ENCODE measurements around the gene PRKD2. TPM values are rescaled to one million over a fixed set of nuclear protein-coding genes. Genes with fewer than 3 reads are reported as not detected.
A peak's percentile ranks its signal among the peaks of the same experiment; 100 is the strongest.

The PRKD2 gene
- total RNA-seq, 1 experiment from 2014 or later, result 100 TPM

- TF ChIP-seq USF1 (CRISPR knock-in tag; IDR thresholded peaks at IDR 0.05) (peak; percentile 89), ELF4 (CRISPR knock-in tag; IDR thresholded peaks at IDR 0.05; ENCODE audit: low read depth) (no peak), NFYB (CRISPR knock-in tag; conservative IDR thresholded peaks at IDR 0.05; ENCODE audit: low read depth) (peak; percentile 66), GRHL2 (CRISPR knock-in tag; IDR thresholded peaks at IDR 0.05; ENCODE audit: insufficient replicate concordance, severe bottlenecking) (no peak), NR2C2 (CRISPR knock-in tag; IDR thresholded peaks at IDR 0.05) (no peak), ZNF121 (CRISPR knock-in tag; IDR thresholded peaks at IDR 0.05) (no peak), ZNF512 (CRISPR knock-in tag; IDR thresholded peaks at IDR 0.05; ENCODE audit: borderline replicate concordance) (no peak), MAX (CRISPR knock-in tag; IDR thresholded peaks at IDR 0.05) (peak; percentile 77), ATF6 (CRISPR knock-in tag; IDR thresholded peaks at IDR 0.05) (no peak), PRDM15 (CRISPR knock-in tag; IDR thresholded peaks at IDR 0.05) (no peak), USF2 (CRISPR knock-in tag; IDR thresholded peaks at IDR 0.05) (peak; percentile 90), PRRX2 (CRISPR knock-in tag; IDR thresholded peaks at IDR 0.05) (no peak), OVOL2 (CRISPR knock-in tag; IDR thresholded peaks at IDR 0.05; ENCODE audit: borderline replicate concordance) (no peak), NFATC4 (CRISPR knock-in tag; IDR thresholded peaks at IDR 0.05) (no peak), SOX15 (CRISPR knock-in tag; IDR thresholded peaks at IDR 0.05) (no peak), CBFB (CRISPR knock-in tag; IDR thresholded peaks at IDR 0.05; ENCODE audit: low read depth) (no peak), SP1 (CRISPR knock-in tag; conservative IDR thresholded peaks at IDR 0.05) (peak; percentile 95)
- TF ChIP-seq, protein P1, sequence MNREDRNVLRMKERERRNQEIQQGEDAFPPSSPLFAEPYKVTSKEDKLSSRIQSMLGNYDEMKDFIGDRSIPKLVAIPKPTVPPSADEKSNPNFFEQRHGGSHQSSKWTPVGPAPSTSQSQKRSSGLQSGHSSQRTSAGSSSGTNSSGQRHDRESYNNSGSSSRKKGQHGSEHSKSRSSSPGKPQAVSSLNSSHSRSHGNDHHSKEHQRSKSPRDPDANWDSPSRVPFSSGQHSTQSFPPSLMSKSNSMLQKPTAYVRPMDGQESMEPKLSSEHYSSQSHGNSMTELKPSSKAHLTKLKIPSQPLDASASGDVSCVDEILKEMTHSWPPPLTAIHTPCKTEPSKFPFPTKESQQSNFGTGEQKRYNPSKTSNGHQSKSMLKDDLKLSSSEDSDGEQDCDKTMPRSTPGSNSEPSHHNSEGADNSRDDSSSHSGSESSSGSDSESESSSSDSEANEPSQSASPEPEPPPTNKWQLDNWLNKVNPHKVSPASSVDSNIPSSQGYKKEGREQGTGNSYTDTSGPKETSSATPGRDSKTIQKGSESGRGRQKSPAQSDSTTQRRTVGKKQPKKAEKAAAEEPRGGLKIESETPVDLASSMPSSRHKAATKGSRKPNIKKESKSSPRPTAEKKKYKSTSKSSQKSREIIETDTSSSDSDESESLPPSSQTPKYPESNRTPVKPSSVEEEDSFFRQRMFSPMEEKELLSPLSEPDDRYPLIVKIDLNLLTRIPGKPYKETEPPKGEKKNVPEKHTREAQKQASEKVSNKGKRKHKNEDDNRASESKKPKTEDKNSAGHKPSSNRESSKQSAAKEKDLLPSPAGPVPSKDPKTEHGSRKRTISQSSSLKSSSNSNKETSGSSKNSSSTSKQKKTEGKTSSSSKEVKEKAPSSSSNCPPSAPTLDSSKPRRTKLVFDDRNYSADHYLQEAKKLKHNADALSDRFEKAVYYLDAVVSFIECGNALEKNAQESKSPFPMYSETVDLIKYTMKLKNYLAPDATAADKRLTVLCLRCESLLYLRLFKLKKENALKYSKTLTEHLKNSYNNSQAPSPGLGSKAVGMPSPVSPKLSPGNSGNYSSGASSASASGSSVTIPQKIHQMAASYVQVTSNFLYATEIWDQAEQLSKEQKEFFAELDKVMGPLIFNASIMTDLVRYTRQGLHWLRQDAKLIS (CRISPR knock-in tag; IDR thresholded peaks at IDR 0.05; ENCODE audit: borderline replicate concordance), result no peak
- TF ChIP-seq, protein P2, sequence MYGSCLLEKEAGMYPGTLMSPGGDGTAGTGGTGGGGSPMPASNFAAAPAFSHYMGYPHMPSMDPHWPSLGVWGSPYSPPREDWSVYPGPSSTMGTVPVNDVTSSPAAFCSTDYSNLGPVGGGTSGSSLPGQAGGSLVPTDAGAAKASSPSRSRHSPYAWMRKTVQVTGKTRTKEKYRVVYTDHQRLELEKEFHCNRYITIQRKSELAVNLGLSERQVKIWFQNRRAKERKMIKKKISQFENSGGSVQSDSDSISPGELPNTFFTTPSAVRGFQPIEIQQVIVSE (CRISPR knock-in tag; IDR thresholded peaks at IDR 0.05; ENCODE audit: borderline replicate concordance), result no peak
- TF ChIP-seq, protein P3, sequence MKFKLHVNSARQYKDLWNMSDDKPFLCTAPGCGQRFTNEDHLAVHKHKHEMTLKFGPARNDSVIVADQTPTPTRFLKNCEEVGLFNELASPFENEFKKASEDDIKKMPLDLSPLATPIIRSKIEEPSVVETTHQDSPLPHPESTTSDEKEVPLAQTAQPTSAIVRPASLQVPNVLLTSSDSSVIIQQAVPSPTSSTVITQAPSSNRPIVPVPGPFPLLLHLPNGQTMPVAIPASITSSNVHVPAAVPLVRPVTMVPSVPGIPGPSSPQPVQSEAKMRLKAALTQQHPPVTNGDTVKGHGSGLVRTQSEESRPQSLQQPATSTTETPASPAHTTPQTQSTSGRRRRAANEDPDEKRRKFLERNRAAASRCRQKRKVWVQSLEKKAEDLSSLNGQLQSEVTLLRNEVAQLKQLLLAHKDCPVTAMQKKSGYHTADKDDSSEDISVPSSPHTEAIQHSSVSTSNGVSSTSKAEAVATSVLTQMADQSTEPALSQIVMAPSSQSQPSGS (CRISPR knock-in tag; IDR thresholded peaks at IDR 0.05; ENCODE audit: borderline replicate concordance, low read depth), result no peak
These were observed 55.7 kb downstream of the PRKD2 start, which contains the start of gene DACT3 (continued) for GRCh38 chr19:46661020-46661731.
